ENCODE data around the gene NLRC5. TPM values are rescaled to one million over a fixed set of nuclear protein-coding genes. Genes with fewer than 3 reads are reported as not detected.

NLRC5 gene
- total RNA-seq, 1 donor from 2014 or later: 14.2 TPM

DNA sequence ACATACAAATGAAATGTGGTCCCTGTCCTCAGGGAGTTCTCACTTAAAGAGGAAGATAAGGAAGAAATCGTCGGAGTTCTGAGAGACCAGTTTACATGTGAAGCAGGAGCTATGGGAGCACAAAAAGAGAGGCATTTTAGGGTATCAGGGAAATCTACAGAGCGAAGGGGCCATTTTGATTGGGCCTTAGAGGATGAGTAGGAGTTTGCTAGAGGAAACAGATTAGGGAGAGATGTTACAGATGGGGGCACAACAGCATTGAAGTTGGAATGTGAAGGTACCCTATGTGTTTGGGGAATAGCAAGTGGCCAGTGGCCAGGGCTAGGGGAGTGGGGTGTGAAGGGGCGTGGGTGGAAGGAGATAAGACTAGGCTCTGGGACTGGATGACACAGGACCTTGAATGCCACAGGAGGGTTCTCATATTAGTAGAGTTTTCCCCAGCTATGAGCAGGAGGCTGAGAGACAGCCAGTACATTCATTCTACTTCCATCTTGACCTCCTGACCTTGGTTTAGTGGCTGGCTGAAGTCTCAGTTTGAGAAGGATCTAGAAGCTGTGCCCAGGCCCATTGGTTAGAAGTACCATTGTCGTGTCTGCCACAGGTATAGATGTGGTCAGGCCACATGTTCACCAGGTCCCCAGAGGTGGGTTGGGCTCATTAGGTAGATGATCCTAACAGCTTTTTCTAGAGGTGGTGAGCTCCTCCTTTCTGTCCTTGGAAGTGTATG lies 137.8 kb downstream of the NLRC5 start:
- no peak for DNase-seq

DNA sequence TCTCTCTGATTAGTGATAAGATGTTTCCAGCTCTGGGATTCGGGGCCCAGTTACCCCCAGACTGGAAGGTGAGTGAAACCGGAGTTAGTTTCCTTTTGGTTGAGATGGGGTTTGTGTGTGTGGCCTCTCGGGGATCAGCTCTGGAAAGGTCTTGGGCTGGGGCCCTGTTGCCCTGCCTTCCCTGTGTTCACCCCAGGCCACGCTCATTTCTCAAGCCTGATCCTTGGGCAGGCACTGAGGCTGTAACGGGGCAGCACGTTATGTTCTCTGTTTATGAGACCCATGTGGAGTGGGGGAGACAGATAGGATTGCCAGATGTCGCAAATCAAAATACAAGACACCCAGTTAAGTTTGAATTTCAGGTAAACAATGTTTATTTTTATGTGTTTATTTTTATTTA lies 138.5 kb downstream of the NLRC5 start:
- DNase-seq: no peak

DNA sequence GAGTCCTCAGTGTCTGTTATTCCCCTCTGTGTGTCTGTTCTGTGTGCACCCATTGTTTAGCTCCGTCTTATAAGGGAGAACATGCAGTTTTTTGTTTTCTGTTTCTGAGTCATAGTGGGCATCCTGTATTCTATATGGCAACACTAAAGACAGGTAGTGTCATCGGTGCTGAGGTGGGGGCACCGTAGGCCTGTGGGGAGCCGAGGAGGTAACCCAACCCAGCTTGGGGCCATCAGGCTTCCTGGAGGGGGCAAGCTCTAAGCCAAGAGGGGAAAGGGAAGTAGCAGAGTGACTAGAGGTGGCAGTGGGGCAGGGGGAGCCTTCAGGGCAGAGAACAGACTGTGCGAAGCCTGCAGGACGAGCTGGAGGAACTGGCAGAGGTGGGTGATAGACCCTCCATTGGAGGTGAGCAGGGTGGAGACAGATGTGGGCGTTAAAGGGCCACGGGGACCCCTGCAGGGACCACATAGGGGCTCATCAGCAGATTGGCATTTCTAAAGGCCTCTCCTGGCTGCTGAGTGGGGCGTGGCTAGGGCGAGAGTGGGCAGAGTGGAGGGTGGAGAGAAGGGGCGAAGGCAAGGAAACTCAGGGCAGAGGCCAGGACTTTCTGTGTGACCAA lies 139.5 kb downstream of the NLRC5 start:
- DNase-seq: no peak

DNA sequence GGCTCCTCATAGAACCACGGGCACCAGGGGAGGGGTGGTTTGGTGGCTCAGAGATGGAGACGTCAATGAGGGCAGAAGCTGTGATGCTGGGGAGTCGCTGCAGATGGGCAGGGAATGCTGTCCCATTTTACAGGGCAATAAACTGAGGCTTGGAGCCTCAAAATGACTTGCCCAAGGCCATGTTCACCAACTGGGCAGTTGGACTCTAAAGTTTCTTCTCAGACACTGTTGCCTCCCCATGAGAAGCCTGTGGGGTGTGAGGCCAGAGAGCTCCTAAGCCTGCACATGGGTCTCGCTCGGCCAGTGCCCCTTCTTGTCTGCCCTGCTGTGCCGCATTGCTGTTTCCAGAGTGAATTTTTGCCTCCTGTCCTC lies 141.6 kb downstream of the NLRC5 start:
- no peak for DNase-seq

DNA sequence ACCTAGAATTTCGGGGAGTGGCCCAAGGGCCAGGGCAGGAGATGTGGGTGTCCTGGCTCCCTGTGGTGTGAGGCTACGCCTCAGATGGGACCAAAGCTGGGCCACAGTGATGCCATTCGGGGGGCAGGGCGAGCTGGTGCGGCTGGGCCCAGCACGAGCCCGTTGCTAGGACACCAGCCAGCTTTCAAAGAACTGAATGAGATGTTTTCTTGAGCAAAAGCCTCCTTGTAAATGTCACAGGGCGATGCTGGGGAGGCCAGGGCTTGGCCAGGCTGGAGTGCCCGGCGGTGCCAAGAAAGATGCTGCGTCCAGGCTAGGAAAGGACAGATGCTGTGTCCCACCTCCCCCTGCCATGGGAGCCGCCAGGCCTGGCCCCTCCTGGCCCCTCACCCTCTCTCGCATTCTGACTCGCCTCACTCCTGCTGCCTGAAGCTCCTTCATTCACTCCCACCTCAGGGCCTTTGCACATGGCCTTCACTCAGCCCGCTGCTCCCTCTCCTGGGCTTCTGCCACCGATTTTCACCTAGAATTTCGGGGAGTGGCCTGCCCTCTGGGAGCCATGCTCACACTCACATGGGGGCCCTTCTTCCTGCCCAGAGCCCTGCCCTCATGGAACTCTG lies 142.1 kb downstream of the NLRC5 start:
- DNase-seq: no peak

DNA sequence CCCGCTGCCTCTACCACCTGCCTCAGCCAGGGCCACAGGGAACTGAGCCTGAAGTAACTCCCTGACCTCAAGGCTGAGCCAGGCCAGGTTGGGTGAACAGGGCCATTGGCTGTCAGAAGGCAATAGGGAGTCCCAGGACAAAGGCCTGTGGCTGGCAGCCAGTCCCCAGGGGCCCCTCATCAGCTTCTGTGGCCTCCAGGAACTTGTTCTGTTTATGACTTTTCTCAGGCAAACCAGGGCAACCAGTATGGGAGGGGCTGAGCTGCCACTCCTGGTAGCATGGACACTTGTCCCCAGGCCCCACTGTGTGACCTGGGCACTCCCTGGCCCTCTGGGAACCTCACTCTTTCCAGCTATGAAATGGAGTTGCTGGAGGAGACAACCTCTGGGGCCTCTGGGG lies 143.1 kb downstream of the NLRC5 start:
- no peak for DNase-seq

DNA sequence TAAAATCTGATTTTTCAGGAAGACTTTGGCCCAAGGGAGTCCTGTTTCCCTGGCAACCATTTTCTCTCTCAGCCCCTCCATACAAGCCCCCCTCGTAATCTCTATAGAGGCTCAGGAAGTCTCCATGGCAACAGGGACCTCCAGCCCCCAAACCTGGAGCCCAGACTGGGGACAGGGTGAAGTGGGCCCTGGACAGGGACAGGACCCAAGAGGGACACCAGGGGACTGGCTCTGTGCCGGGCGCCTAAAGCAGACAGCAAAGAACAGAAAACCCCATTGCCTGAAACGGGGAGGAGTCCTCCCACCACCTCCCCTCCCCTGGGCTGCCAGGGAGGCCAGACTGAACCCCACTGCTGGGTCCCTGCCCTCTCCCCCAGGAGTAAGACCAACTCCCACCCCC lies 143.7 kb downstream of the NLRC5 start:
- DNase-seq: no peak

Other genes starting within 250 kb of the NLRC5 start
- gene SLC12A3, start 124.3 kb upstream of the NLRC5 start, total RNA-seq: not detected
- gene HERPUD1, start 57.4 kb upstream of the NLRC5 start, total RNA-seq: 117 TPM
- gene CETP, start 27.6 kb upstream of the NLRC5 start, total RNA-seq: 1.4 TPM
- 23.3 TPM for gene CPNE2, start 103.0 kb downstream of the NLRC5 start, total RNA-seq
- 55.0 TPM for gene PSME3IP1, start 196.5 kb downstream of the NLRC5 start, total RNA-seq
- 49.9 TPM for gene RSPRY1, start 196.8 kb downstream of the NLRC5 start, total RNA-seq